A549 (cell line): ENCODE measurements around the gene PDE8B. TPM values are rescaled to one million over a fixed set of nuclear protein-coding genes. Genes with fewer than 3 reads are reported as not detected.
A peak's percentile ranks its signal among the peaks of the same experiment; 100 is the strongest.

Experiments used
- ATAC-seq, 2 experiments: fragments of 200-7000 bp in 1 of 2; fragments of >200 bp in 1 of 2; cut with Nextera tagmentation in 1 of 2; cut with Tn5 transposase in 1 of 2; 3 replicates each; pipeline versions ENCODE4 v1.8.0 to v1.9.1; 2018 to 2020; ENCODE audit warnings: mild to moderate bottlenecking in 1 of 2, moderate library complexity in 1 of 2
- CTCF ChIA-PET: fragments of 300-600 bp; sonication (Branson Sonifier 250); formaldehyde crosslinking; extraction: SDS; loops from one replicate; lab custom pipeline; 2021; ENCODE audit warnings: antibody characterized with exemption, inconsistent platforms; lab: Yijun Ruan, JAX
- POLR2A ChIA-PET: fragments of 350-600 bp; formaldehyde crosslinking; extraction: SDS; loops from one replicate; lab custom pipeline; 2021; ENCODE audit warnings: antibody characterized with exemption, inconsistent platforms; lab: Yijun Ruan, JAX
- DNase-seq, 2 experiments: peaks; one replicate each; pipeline versions ENCODE4 v3.0.0 to v3.0.0-alpha.2; 2011 to 2016; ENCODE audit warnings: low read depth in 1 of 2, low spot score in 1 of 2
- FAIRE-seq: peaks from 2 replicates; lab custom pipeline; 2011; peaks lifted over from hg19 to GRCh38; lab: Jason Lieb, UNC
- H3K27ac ChIP-seq, 2 experiments: fragments of >200 bp; sonication (Bioruptor Twin); formaldehyde crosslinking; 3 replicates each; pipeline ENCODE4 v1.5.1; 2016 to 2017
- H3K4me1 ChIP-seq: fragments of >200 bp; sonication (Bioruptor Twin); formaldehyde crosslinking; 3 replicates; pipeline ENCODE4 v1.6.1; 2016
- H3K4me2 ChIP-seq: fragments of >200 bp; sonication (Bioruptor Twin); formaldehyde crosslinking; 3 replicates; pipeline ENCODE4 v1.6.1; 2016
- H3K4me3 ChIP-seq: fragments of >200 bp; sonication (Bioruptor Twin); formaldehyde crosslinking; 3 replicates; pipeline ENCODE4 v1.5.1; 2016
- H3K9me3 ChIP-seq: fragments of >200 bp; sonication (Bioruptor Twin); formaldehyde crosslinking; 3 replicates; pipeline ENCODE4 v1.6.1; 2016
- CBX2 ChIP-seq: fragments of 200-600 bp; sonication (generic); IDR thresholded peaks from 2 replicates; pipeline ENCODE4 v1.6.1; 2016; ENCODE audit warnings: low read depth, mild to moderate bottlenecking, borderline replicate concordance
- CEBPB ChIP-seq, 2 experiments: fragments of >200 bp in 1 of 2; sonication (Bioruptor Twin) in 1 of 2; formaldehyde crosslinking in 1 of 2; IDR thresholded peaks; 2 replicates each; pipeline ENCODE4 v1.6.1; 2012 to 2016
- CHD4 ChIP-seq: fragments of 200-600 bp; sonication (generic); IDR thresholded peaks from 2 replicates; pipeline ENCODE4 v1.6.1; 2016; ENCODE audit warnings: antibody characterized with exemption, mild to moderate bottlenecking, borderline replicate concordance
- EHF ChIP-seq: fragments of 250-450 bp; sonication (Bioruptor Pico); IDR thresholded peaks from 2 replicates; pipeline ENCODE4 v1.5.0; 2020; ENCODE audit warnings: mild to moderate bottlenecking
- ESRRA ChIP-seq: fragments of 150-350 bp; IDR thresholded peaks from 2 replicates; pipeline ENCODE4 v1.6.1; 2014; ENCODE audit warnings: mild to moderate bottlenecking, low read length, borderline replicate concordance
- HDAC2 ChIP-seq: fragments of 200-600 bp; sonication (generic); IDR thresholded peaks from 2 replicates; pipeline ENCODE4 v1.6.1; 2016
- HEYL ChIP-seq: fragments of 250-450 bp; sonication (Bioruptor Pico); IDR thresholded peaks from 2 replicates; pipeline ENCODE4 v1.8.0; 2021; ENCODE audit warnings: mild to moderate bottlenecking, moderate library complexity
- HOXA7 ChIP-seq: fragments of 250-450 bp; sonication (Bioruptor Pico); IDR thresholded peaks from 2 replicates; pipeline ENCODE4 v1.5.0; 2020; ENCODE audit warnings: mild to moderate bottlenecking, moderate library complexity
- HOXB13 ChIP-seq: fragments of 250-450 bp; sonication (Bioruptor Pico); IDR thresholded peaks from 2 replicates; pipeline ENCODE4 v1.5.0; 2020; ENCODE audit warnings: low read depth, mild to moderate bottlenecking, moderate library complexity
- JUN ChIP-seq, 2 experiments: fragments of >200 bp; sonication (Bioruptor Twin); formaldehyde crosslinking; IDR thresholded peaks; 2 replicates in 1 of 2; 3 replicates in 1 of 2; pipeline ENCODE4 v1.6.1; 2016 to 2017
- MAFK ChIP-seq: fragments of 450-650 bp; IDR thresholded peaks from 2 replicates; pipeline ENCODE4 v1.6.1; 2014; ENCODE audit not compliant: partially characterized antibody
- MAX ChIP-seq: IDR thresholded peaks from 2 replicates; pipeline ENCODE4 v1.6.1; 2012
- MYC ChIP-seq: IDR thresholded peaks from 2 replicates; pipeline ENCODE4 v1.6.1; 2012; ENCODE audit warnings: mild to moderate bottlenecking, inconsistent platforms, low read length, improper control_type of control experiment, borderline replicate concordance
- NFE2L2 ChIP-seq: fragments of 150-350 bp; conservative IDR thresholded peaks from 2 replicates; pipeline ENCODE4 v1.6.1; 2014; ENCODE audit warnings: low read length
- NPAS2 ChIP-seq: fragments of 250-450 bp; sonication (Bioruptor Pico); IDR thresholded peaks from 2 replicates; pipeline ENCODE4 v1.8.0; 2022; ENCODE audit warnings: mild to moderate bottlenecking, moderate library complexity, borderline replicate concordance
- POLR2AphosphoS2 ChIP-seq: conservative IDR thresholded peaks from 2 replicates; pipeline ENCODE4 v1.6.1; 2012; ENCODE audit warnings: low read length, improper control_type of control experiment, inconsistent platforms
- RARB ChIP-seq: fragments of 250-450 bp; sonication (Bioruptor Pico); IDR thresholded peaks from 2 replicates; pipeline ENCODE4 v1.8.0; 2021; ENCODE audit warnings: mild to moderate bottlenecking, moderate library complexity
- RCOR1 ChIP-seq: fragments of 150-350 bp; IDR thresholded peaks from 2 replicates; pipeline ENCODE4 v1.6.1; 2014; ENCODE audit warnings: antibody characterized with exemption, low read length, low read depth
- RFX5 ChIP-seq: fragments of 450-650 bp; IDR thresholded peaks from 2 replicates; pipeline ENCODE4 v1.7.1; 2014; ENCODE audit warnings: antibody characterized with exemption, mild to moderate bottlenecking, moderate library complexity
- RNF2 ChIP-seq: fragments of 200-600 bp; sonication (generic); IDR thresholded peaks from 2 replicates; pipeline ENCODE4 v1.6.1; 2016; ENCODE audit warnings: low read depth, mild to moderate bottlenecking, antibody characterized with exemption, moderate library complexity, borderline replicate concordance
- SMC3 ChIP-seq: fragments of >200 bp; sonication (Bioruptor Twin); formaldehyde crosslinking; IDR thresholded peaks from 3 replicates; pipeline ENCODE4 v1.6.1; 2018; ENCODE audit warnings: inconsistent platforms
- TP53 ChIP-seq: fragments of 250-450 bp; sonication (Bioruptor Pico); IDR thresholded peaks from 2 replicates; pipeline ENCODE4 v1.5.0; 2021; ENCODE audit warnings: mild to moderate bottlenecking, moderate library complexity
- ZC3H11A ChIP-seq: fragments of 450-650 bp; IDR thresholded peaks from 2 replicates; pipeline ENCODE4 v1.6.1; 2014; ENCODE audit warnings: antibody characterized with exemption, mild to moderate bottlenecking
- ZSCAN20 ChIP-seq: fragments of 250-450 bp; sonication (Bioruptor Pico); IDR thresholded peaks from 2 replicates; pipeline ENCODE4 v1.8.0; 2022; ENCODE audit warnings: mild to moderate bottlenecking, moderate library complexity
- WGBS: methylation state at CpG from one replicate; pipeline ENCODE4 v1.1.6; 2017; ENCODE audit errors: missing lambda C conversion rate; 5-methylcytosine and 5-hydroxymethylcytosine counted together
- polyA plus RNA-seq, 4 experiments: library from polyadenylated mRNA; depleted of rRNA in 3 of 4; stranded (reverse); fragments of >200 nt; fragmentation: RNase III in 1 of 4; extraction: RNeasy Plus Mini Kit Qiagen cat#74134 plus additional on column Dnase treatment in 1 of 4; gene quantifications; 2 replicates in 3 of 4; 3 replicates in 1 of 4; pipeline ENCODE4 v1.2.3, GENCODE V29; 2011 to 2017
- TF ChIP-seq, protein P1 (sequence below): fragments of >200 bp; sonication (Bioruptor Twin); formaldehyde crosslinking; IDR thresholded peaks from 2 replicates; pipeline ENCODE4 v1.6.1; 2016
- TF ChIP-seq, protein P2 (sequence below): fragments of >200 bp; sonication (Bioruptor Twin); formaldehyde crosslinking; IDR thresholded peaks from 3 replicates; pipeline ENCODE4 v1.6.1; 2016
- TF ChIP-seq, protein P3 (sequence below): fragments of 250-450 bp; sonication (Bioruptor Pico); IDR thresholded peaks from 2 replicates; pipeline ENCODE4 v1.5.0; 2021; ENCODE audit warnings: mild to moderate bottlenecking, moderate library complexity, borderline replicate concordance

The PDE8B gene
- polyA plus RNA-seq, 2 of the 4 experiments (the other 2 are of a cell fraction), result 2.0 to 4.0 TPM

- no peak for ATAC-seq
- TF ChIP-seq RARB (CRISPR knock-in tag) (no peak), MAFK (peak; percentile 54)
- no peak overlapping the region for H3K27ac ChIP-seq
- FAIRE-seq, result no peak
- no peak for DNase-seq
- peaks cover 26% of the 10 kb centered on the region for H3K4me1 ChIP-seq
- POLR2A ChIA-PET, result no interaction called here
- no peak overlapping the region for H3K4me2 ChIP-seq
- no peak overlapping the region for H3K4me3 ChIP-seq
- CTCF ChIA-PET, result no interaction called here
- 59% methylated on average over 1 of the region's 1 CpG for WGBS
- no peaks in the 10 kb centered on the region for H3K9me3 ChIP-seq
These were observed 93.9 kb downstream of the PDE8B start for GRCh38 chr5:77304388-77304787.

GRCh38 chr5:77305222-77305846 is 94.9 kb downstream of the PDE8B start:
- FAIRE-seq (no peak), ATAC-seq (no peak), DNase-seq (no peak)
- TF ChIP-seq RCOR1 (no peak), HOXA7 (CRISPR knock-in tag) (no peak), ZSCAN20 (no peak), EHF (CRISPR knock-in tag) (no peak), POLR2AphosphoS2 (no peak)
- Histone ChIP-seq H3K4me2 (no peak overlapping the region), H3K4me3 (no peak overlapping the region), H3K9me3 (no peaks in the 10 kb centered on the region), H3K4me1 (peaks cover 24% of the 10 kb centered on the region), H3K27ac (peak overlapping the region in 1 of 2 experiments; percentile 14; a peak in 1 of 6 replicates)
- ChIA-PET POLR2A (no interaction called here), CTCF (no interaction called here)
- WGBS, result 78% methylated on average over 2 of the region's 2 CpGs

GRCh38 chr5:77305956-77306355 is 95.5 kb downstream of the PDE8B start:
- ChIA-PET CTCF (no interaction called here), POLR2A (no interaction called here)
- Histone ChIP-seq H3K4me3 (no peak overlapping the region), H3K9me3 (no peaks in the 10 kb centered on the region), H3K27ac (no peak overlapping the region), H3K4me2 (no peak overlapping the region), H3K4me1 (peaks cover 23% of the 10 kb centered on the region)
- FAIRE-seq (no peak), DNase-seq (no peak), ATAC-seq (no peak)
- 89% methylated on average over 3 of the region's 3 CpGs for WGBS
- TF ChIP-seq CEBPB (IDR thresholded peaks at IDR 0.05) (no peak), POLR2AphosphoS2 (no peak), HOXB13 (CRISPR knock-in tag) (no peak), MYC (no peak), MAX (no peak), JUN (IDR thresholded peaks at IDR 0.05) (no peak), RFX5 (no peak), RARB (CRISPR knock-in tag) (no peak), SMC3 (no peak), CHD4 (no peak)
- TF ChIP-seq, protein P1, sequence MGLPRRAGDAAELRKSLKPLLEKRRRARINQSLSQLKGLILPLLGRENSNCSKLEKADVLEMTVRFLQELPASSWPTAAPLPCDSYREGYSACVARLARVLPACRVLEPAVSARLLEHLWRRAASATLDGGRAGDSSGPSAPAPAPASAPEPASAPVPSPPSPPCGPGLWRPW, result no peak

DNA sequence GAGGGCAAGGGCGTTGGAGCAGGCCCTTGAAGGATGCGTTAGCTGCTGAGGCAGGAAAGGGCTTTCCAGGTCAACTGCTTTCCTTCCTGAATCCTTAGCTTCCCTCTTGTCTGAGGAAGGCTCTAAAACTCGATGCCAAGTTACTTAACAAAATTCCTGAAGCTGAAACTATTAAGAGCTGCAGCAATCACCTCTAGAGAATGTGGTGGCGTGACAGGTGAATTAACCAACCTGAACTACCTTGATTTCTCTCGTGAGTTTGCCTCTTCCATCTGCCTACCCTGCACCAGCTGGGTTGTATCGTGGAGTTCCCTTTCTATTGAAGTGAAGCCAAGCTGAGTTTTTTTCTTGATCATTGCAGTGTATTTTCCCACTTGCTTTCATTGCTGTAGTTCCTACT is 96.1 kb downstream of the PDE8B start:
- DNase-seq, result no peak
- FAIRE-seq, result no peak
- Histone ChIP-seq H3K4me3 (no peak overlapping the region), H3K9me3 (no peaks in the 10 kb centered on the region), H3K4me2 (no peak overlapping the region), H3K27ac (no peak overlapping the region), H3K4me1 (peaks cover 19% of the 10 kb centered on the region)
- ChIA-PET POLR2A (no interaction called here), CTCF (no interaction called here)
- WGBS, result 70% methylated on average over 6 of the region's 6 CpGs
- ATAC-seq, result no peak
- no peak for TF ChIP-seq NPAS2
- TF ChIP-seq ZSCAN20, result no peak
- no peak for TF ChIP-seq ZC3H11A
- no peak for TF ChIP-seq HEYL (CRISPR knock-in tag)
- no peak for TF ChIP-seq NFE2L2
- no peak for TF ChIP-seq EHF (CRISPR knock-in tag)
- no peak for TF ChIP-seq RARB (CRISPR knock-in tag)
- TF ChIP-seq RNF2, result no peak
- TF ChIP-seq, protein P2, sequence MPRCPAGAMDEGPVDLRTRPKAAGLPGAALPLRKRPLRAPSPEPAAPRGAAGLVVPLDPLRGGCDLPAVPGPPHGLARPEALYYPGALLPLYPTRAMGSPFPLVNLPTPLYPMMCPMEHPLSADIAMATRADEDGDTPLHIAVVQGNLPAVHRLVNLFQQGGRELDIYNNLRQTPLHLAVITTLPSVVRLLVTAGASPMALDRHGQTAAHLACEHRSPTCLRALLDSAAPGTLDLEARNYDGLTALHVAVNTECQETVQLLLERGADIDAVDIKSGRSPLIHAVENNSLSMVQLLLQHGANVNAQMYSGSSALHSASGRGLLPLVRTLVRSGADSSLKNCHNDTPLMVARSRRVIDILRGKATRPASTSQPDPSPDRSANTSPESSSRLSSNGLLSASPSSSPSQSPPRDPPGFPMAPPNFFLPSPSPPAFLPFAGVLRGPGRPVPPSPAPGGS, result no peak
- TF ChIP-seq CBX2, result no peak
- TF ChIP-seq, protein P3, sequence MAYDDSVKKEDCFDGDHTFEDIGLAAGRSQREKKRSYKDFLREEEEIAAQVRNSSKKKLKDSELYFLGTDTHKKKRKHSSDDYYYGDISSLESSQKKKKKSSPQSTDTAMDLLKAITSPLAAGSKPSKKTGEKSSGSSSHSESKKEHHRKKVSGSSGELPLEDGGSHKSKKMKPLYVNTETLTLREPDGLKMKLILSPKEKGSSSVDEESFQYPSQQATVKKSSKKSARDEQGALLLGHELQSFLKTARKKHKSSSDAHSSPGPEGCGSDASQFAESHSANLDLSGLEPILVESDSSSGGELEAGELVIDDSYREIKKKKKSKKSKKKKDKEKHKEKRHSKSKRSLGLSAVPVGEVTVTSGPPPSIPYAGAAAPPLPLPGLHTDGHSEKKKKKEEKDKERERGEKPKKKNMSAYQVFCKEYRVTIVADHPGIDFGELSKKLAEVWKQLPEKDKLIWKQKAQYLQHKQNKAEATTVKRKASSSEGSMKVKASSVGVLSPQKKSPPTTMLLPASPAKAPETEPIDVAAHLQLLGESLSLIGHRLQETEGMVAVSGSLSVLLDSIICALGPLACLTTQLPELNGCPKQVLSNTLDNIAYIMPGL (CRISPR knock-in tag), result no peak
- TF ChIP-seq HDAC2, result no peak
- TF ChIP-seq TP53 (CRISPR knock-in tag), result no peak
- TF ChIP-seq ESRRA, result no peak
